Measurements from ENCODE around the gene FAM171A1.

DNA sequence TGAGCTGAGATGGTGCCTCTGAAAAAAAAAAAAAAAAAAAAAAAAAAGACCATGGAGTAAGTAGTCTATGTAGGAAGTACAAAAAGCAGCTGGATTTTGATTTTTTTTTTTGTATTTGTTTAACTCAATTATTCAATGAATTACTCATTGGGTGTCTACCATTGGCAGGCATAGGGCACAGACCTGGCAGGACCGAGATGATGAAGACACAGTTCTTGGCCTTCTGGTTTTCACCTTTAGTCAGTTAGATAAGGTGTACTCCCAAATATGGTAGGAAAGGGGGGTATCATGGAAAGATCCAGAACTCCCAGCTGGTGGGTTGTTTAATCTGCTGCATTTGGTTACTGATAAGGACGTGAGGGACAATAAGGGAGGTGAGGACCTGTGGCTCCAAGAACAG lies 105.5 kb downstream of the FAM171A1 start:
- TF ChIP-seq POLR2A (IDR thresholded peaks at IDR 0.05; ENCODE audit: low read depth, low read length), result no peak
- TF ChIP-seq TAF1 (IDR thresholded peaks at IDR 0.05; ENCODE audit: borderline replicate concordance, low read depth, low read length), result no peak
- no peak for TF ChIP-seq POLR2AphosphoS5 (IDR thresholded peaks at IDR 0.05; ENCODE audit: low read depth, low read length)

Measured in GM12892 (cell line).